HepG2 (cell line): ENCODE results near the gene KRTAP12-1.

Experiments used
- CAMTA2 ChIP-seq: sonication (generic); formaldehyde crosslinking; IDR thresholded peaks from 2 replicates; pipeline ENCODE4 v1.4.0; 2020; ENCODE audit warnings: mild to moderate bottlenecking, missing genetic modification reagents, borderline replicate concordance
- PBX3 ChIP-seq: sonication (generic); formaldehyde crosslinking; IDR thresholded peaks from 2 replicates; pipeline ENCODE4 v1.8.1; 2023; ENCODE audit warnings: missing genetic modification reagents, inconsistent platforms, borderline replicate concordance
- SIN3B ChIP-seq: fragments of 150-350 bp; IDR thresholded peaks from 2 replicates; pipeline ENCODE4 v1.6.1; 2014; ENCODE audit warnings: low read length
- SRSF1 ChIP-seq: fragments of 200-400 bp; formaldehyde crosslinking; optimal IDR thresholded peaks from 2 replicates; pipeline ENCODE3; 2017; ENCODE audit warnings: mild to moderate bottlenecking, low read depth, low read length, moderate library complexity
- TMF1 ChIP-seq: sonication (generic); formaldehyde crosslinking; IDR thresholded peaks from 2 replicates; pipeline ENCODE4 v1.8.1; 2022; ENCODE audit warnings: low read depth, missing genetic modification reagents
- ZNF704 ChIP-seq: sonication (generic); formaldehyde crosslinking; IDR thresholded peaks from 2 replicates; pipeline ENCODE4 v1.8.1; 2023; ENCODE audit warnings: mild to moderate bottlenecking, inconsistent platforms, moderate library complexity, missing genetic modification reagents, borderline replicate concordance

GRCh38 chr21:44701023-44701400 lies 19.0 kb upstream of the KRTAP12-1 start:
- TF ChIP-seq ZNF704 (CRISPR knock-in tag), result no peak
- TF ChIP-seq TMF1 (CRISPR knock-in tag), result no peak
- no peak for TF ChIP-seq PBX3
- no peak for TF ChIP-seq SRSF1
- no peak for TF ChIP-seq SIN3B
- TF ChIP-seq CAMTA2 (CRISPR knock-in tag), result no peak
